K562 (cell line): ENCODE data around the gene LRIF1. TPM values are rescaled to one million over a fixed set of nuclear protein-coding genes. Genes with fewer than 3 reads are reported as not detected.

Experiments
- ATAC-seq: fragments of 200-7000 bp; cut with Tn5 transposase; 3 replicates; pipeline ENCODE4 v1.9.1; 2020; ENCODE audit warnings: moderate library complexity
- BruUV-seq: library from RNA; stranded (reverse); fragments of 400-500 nt; replicated peaks from 2 replicates; lab custom pipeline; 2021; lab: Mats Ljungman, UMichigan
- CTCF ChIA-PET: fragments of 300-600 bp; formaldehyde crosslinking; extraction: SDS; loops from one replicate; lab custom pipeline; 2021; ENCODE audit warnings: low intra/inter-chr PET ratio; lab: Yijun Ruan, JAX
- POLR2A ChIA-PET: fragments of 300-600, 350-650 bp; sonication (Branson Sonifier 250); formaldehyde crosslinking; extraction: SDS; loops from one replicate; lab custom pipeline; 2021; ENCODE audit warnings: antibody characterized with exemption, inconsistent platforms; lab: Yijun Ruan, JAX
- DNase-seq, 4 experiments: peaks; one replicate each; pipeline versions ENCODE4 v3.0.0 to v3.0.0-alpha.2; 2011 to 2018; ENCODE audit warnings: low spot score in 3 of 4, mixed read lengths in 3 of 4; ENCODE audit errors: extremely low read depth in 1 of 4
- FAIRE-seq: peaks from 2 replicates; lab custom pipeline; 2011; peaks lifted over from hg19 to GRCh38; lab: Jason Lieb, UNC
- H2AFZ ChIP-seq: 2 replicates; pipeline ENCODE4 v1.6.0; 2011; ENCODE audit warnings: low read depth, low read length, control low read depth, inconsistent platforms
- H3K27ac ChIP-seq: fragments of 200-600 bp; 3 replicates; pipeline ENCODE4 v1.8.0; 2011; ENCODE audit warnings: low read depth, mild to moderate bottlenecking, control low read depth, inconsistent platforms, low read length, moderate library complexity, mixed read lengths; ENCODE audit errors: extremely low read depth
- H3K27me3 ChIP-seq, 2 experiments: fragments of 300-600 bp in 1 of 2; 2 replicates in 1 of 2; 3 replicates in 1 of 2; pipeline versions ENCODE4 v1.6.0 to v1.8.0; 2011; ENCODE audit warnings: inconsistent platforms in 2 of 2, low read length in 2 of 2, mild to moderate bottlenecking in 1 of 2, mixed read lengths in 1 of 2, moderate library complexity in 1 of 2; ENCODE audit not compliant: control insufficient read depth in 2 of 2, insufficient read depth in 2 of 2
- H3K36me3 ChIP-seq: fragments of 300-600 bp; 3 replicates; pipeline ENCODE4 v1.8.0; 2011; ENCODE audit warnings: mild to moderate bottlenecking, low read length, inconsistent platforms; ENCODE audit not compliant: control insufficient read depth, insufficient read depth
- H3K4me1 ChIP-seq, 2 experiments: fragments of 200-600 bp in 1 of 2; replicated peaks in 1 of 2; 2 replicates in 1 of 2; 3 replicates in 1 of 2; pipeline versions ENCODE4 v1.5.1 to v1.8.0; 2011; ENCODE audit warnings: inconsistent platforms in 2 of 2, low read length in 2 of 2, mild to moderate bottlenecking in 1 of 2, mixed read lengths in 1 of 2, moderate library complexity in 1 of 2; ENCODE audit not compliant: control insufficient read depth in 2 of 2, insufficient read depth in 2 of 2
- H3K4me2 ChIP-seq: 2 replicates; pipeline ENCODE4 v1.6.1; 2011; ENCODE audit warnings: low read length, control low read depth, inconsistent platforms, mixed read lengths; ENCODE audit not compliant: insufficient read depth
- H3K4me3 ChIP-seq: fragments of 200-600 bp; sonication (generic), shearing (Covaris generic); 2 replicates; pipeline ENCODE4 v1.5.1; 2016; ENCODE audit warnings: control low read depth, inconsistent platforms
- H3K79me2 ChIP-seq: fragments of 200-600 bp; 3 replicates; pipeline ENCODE4 v1.8.0; 2011; ENCODE audit warnings: low read length, inconsistent platforms; ENCODE audit not compliant: control insufficient read depth, insufficient read depth
- H3K9ac ChIP-seq, 2 experiments: 2 replicates each; pipeline versions ENCODE4 v1.6.0 to v1.6.1; 2011; ENCODE audit warnings: low read depth in 2 of 2, low read length in 2 of 2, control low read depth in 1 of 2, inconsistent platforms in 1 of 2, mild to moderate bottlenecking in 1 of 2, mixed read lengths in 1 of 2; ENCODE audit not compliant: insufficient read depth in 1 of 2
- H3K9me1 ChIP-seq: one replicate; pipeline ENCODE4 v1.6.0; 2011; ENCODE audit warnings: inconsistent platforms, mild to moderate bottlenecking, low read length, moderate library complexity; ENCODE audit not compliant: control insufficient read depth, insufficient read depth
- H3K9me3 ChIP-seq: replicated peaks from 2 replicates; pipeline ENCODE4 v1.5.1; 2011; ENCODE audit warnings: low read depth, low read length, inconsistent platforms; ENCODE audit not compliant: control insufficient read depth, insufficient read depth
- H4K20me1 ChIP-seq: replicated peaks from 2 replicates; pipeline ENCODE4 v1.6.1; 2011; ENCODE audit warnings: low read length, inconsistent platforms, mixed read lengths; ENCODE audit not compliant: control insufficient read depth, insufficient read depth
- ATF3 ChIP-seq, 2 experiments: fragments of 450-650 bp in 1 of 2; sonication (generic) in 1 of 2; formaldehyde crosslinking in 1 of 2; IDR thresholded peaks in 1 of 2; conservative IDR thresholded peaks in 1 of 2; 2 replicates each; pipeline versions ENCODE4 v1.6.1 to v1.8.1; 2016 to 2023; ENCODE audit warnings: mild to moderate bottlenecking in 2 of 2, moderate library complexity in 2 of 2, inconsistent platforms in 1 of 2, missing genetic modification reagents in 1 of 2
- BCLAF1 ChIP-seq, 2 experiments: fragments of 450-650 bp in 1 of 2; IDR thresholded peaks; 2 replicates each; pipeline ENCODE4 v1.6.1; 2011 to 2017; ENCODE audit warnings: low read depth in 2 of 2, antibody characterized with exemption in 1 of 2, borderline replicate concordance in 1 of 2, low read length in 1 of 2, mild to moderate bottlenecking in 1 of 2, mixed read lengths in 1 of 2; ENCODE audit not compliant: control insufficient read depth in 1 of 2
- CBX3 ChIP-seq, 2 experiments: IDR thresholded peaks; 1 replicate in 1 of 2; 2 replicates in 1 of 2; pipeline ENCODE4 v1.6.1; 2012; ENCODE audit warnings: inconsistent platforms in 2 of 2, low read length in 2 of 2, borderline replicate concordance in 1 of 2, control low read depth in 1 of 2
- CREM ChIP-seq: IDR thresholded peaks from 2 replicates; pipeline ENCODE4 v1.6.1; 2014; ENCODE audit warnings: antibody characterized with exemption, low read depth
- FOSL1 ChIP-seq: fragments of 200-800 bp; sonication (Bioruptor generic); conservative IDR thresholded peaks from 2 replicates; pipeline ENCODE4 v1.6.1; 2016; ENCODE audit warnings: missing genetic modification characterization, missing compliant biosample characterization
- GATAD2A ChIP-seq: fragments of 450-650 bp; IDR thresholded peaks from 2 replicates; pipeline ENCODE4 v1.6.1; 2017
- ILK ChIP-seq: fragments of 450-650 bp; IDR thresholded peaks from 2 replicates; pipeline ENCODE4 v1.6.1; 2016; ENCODE audit warnings: missing genetic modification characterization, low read depth, mild to moderate bottlenecking, missing compliant biosample characterization, moderate library complexity, borderline replicate concordance
- MAZ ChIP-seq, 2 experiments: fragments of 450-650 bp in 1 of 2; sonication (generic) in 1 of 2; formaldehyde crosslinking; IDR thresholded peaks in 1 of 2; conservative IDR thresholded peaks in 1 of 2; 2 replicates each; pipeline versions ENCODE4 v1.4.0 to v1.5.0; 2020; ENCODE audit warnings: mild to moderate bottlenecking in 1 of 2, missing genetic modification reagents in 1 of 2
- MBD2 ChIP-seq: sonication (generic); IDR thresholded peaks from 2 replicates; pipeline ENCODE4 v1.6.1; 2016; ENCODE audit warnings: low read depth, borderline replicate concordance
- PPARD ChIP-seq: fragments of 250-450 bp; sonication (Bioruptor Pico); IDR thresholded peaks from 2 replicates; pipeline ENCODE4 v1.8.0; 2022; ENCODE audit warnings: inconsistent platforms, mild to moderate bottlenecking, moderate library complexity
- PTTG1 ChIP-seq: fragments of 450-650 bp; IDR thresholded peaks from 2 replicates; pipeline ENCODE4 v1.6.1; 2016; ENCODE audit warnings: low read depth, mild to moderate bottlenecking, missing genetic modification characterization, missing compliant biosample characterization
- SIN3A ChIP-seq, 2 experiments: fragments of 150-350 bp in 1 of 2; IDR thresholded peaks; 2 replicates each; pipeline ENCODE4 v1.6.1; 2011 to 2016; ENCODE audit warnings: borderline replicate concordance in 2 of 2, low read depth in 2 of 2, low read length in 2 of 2, mild to moderate bottlenecking in 2 of 2, moderate library complexity in 2 of 2; ENCODE audit not compliant: control insufficient read depth in 1 of 2
- TAF7 ChIP-seq: fragments of 450-650 bp; IDR thresholded peaks from 2 replicates; pipeline ENCODE4 v1.6.1; 2016; ENCODE audit warnings: missing genetic modification characterization, missing compliant biosample characterization
- ZNF586 ChIP-seq: fragments of 450-650 bp; formaldehyde crosslinking; conservative IDR thresholded peaks from 2 replicates; pipeline ENCODE4 v1.4.0; 2020; ENCODE audit warnings: mild to moderate bottlenecking, moderate library complexity
- WGBS: fragments of 100-300 bp; shearing (Covaris generic); methylation state at CpG from one replicate; pipeline ENCODE4 v1.1.6; 2016; ENCODE audit warnings: low coverage, mixed read lengths; ENCODE audit not compliant: insufficient coverage; ENCODE audit errors: missing lambda C conversion rate; 5-methylcytosine and 5-hydroxymethylcytosine counted together
- in situ Hi-C: fragments of 300-500 bp; cut with MboI; formaldehyde crosslinking; loops from 4 replicates; pipeline ENCODE4 v1.15.0; 2018; ENCODE audit warnings: inconsistent platforms, mixed read lengths
- intact Hi-C: fragments of 100-400 bp; cut with micrococcal nuclease; formaldehyde crosslinking; loops from 2 replicates; pipeline ENCODE4 v1.14.2; 2022
- polyA plus RNA-seq, 8 experiments: library from polyadenylated mRNA; depleted of rRNA in 4 of 8; stranded (reverse) in 5 of 8; unstranded in 3 of 8; fragments of >200 nt; fragmentation: Nextera tagmentation in 2 of 8; fragmentation: Illumina TruSeq in 1 of 8; extraction: Ambion mirVana in 2 of 8; extraction: Trizol in 1 of 8; gene quantifications; 2 replicates each; pipeline versions ENCODE4 v1.2.1 to v1.2.3, GENCODE V29; 2011 to 2014; ENCODE audit warnings: inconsistent platforms in 1 of 8, missing spikeins in 1 of 8
- total RNA-seq, 7 experiments: library from RNA; depleted of rRNA in 6 of 7; stranded (reverse); fragments of >200 nt in 6 of 7; fragmentation: Illumina TruSeq in 2 of 7; extraction: Trizol in 2 of 7; gene quantifications; 2 replicates each; pipeline versions ENCODE4 v1.2.1 to v1.2.3, GENCODE V29; 2011 to 2021; ENCODE audit warnings: low replicate concordance in 1 of 7

LRIF1 gene
- total and polyA plus RNA-seq, 9 of the 15 experiments (the other 6 are each of a cell fraction or from before 2014, with no cell fraction given), result 35.6 to 88.8 (median 74.1) TPM

GRCh38 chr1:110982320-110982719 lies 18.6 kb upstream of the LRIF1 start:
- DNase-seq (no peak), FAIRE-seq (no peak), ATAC-seq (no peak)
- peaks cover 0 to 11% of the 10 kb centered on the region in 2 experiments; a peak in 2 of 5 replicates for H3K27me3 ChIP-seq
- no peak overlapping the region for H3K4me2 ChIP-seq
- no peak overlapping the region for H2AFZ ChIP-seq
- no peaks in the 10 kb centered on the region for H3K9me1 ChIP-seq
- H3K4me3 ChIP-seq, result no peak overlapping the region
- in situ Hi-C loops (no loop called here), intact Hi-C loops (no loop called here)
- H3K36me3 ChIP-seq, result no peaks in the 10 kb centered on the region
- H3K9me3 ChIP-seq, result no peaks in the 10 kb centered on the region
- BruUV-seq, result no TSS peak
- H3K79me2 ChIP-seq, result no peaks in the 10 kb centered on the region
- H3K27ac ChIP-seq, result no peak overlapping the region
- H3K4me1 ChIP-seq, result no peaks in the 10 kb centered on the region
- POLR2A ChIA-PET, result interaction anchor here (1.0 to 1.1 kb wide), 2 partner anchors 16 to 18 kb away, joined by 3 to 5 read pairs; partner anchors contain the start of gene LRIF1
- no peaks in the 10 kb centered on the region for H4K20me1 ChIP-seq
- TF ChIP-seq ATF3 (IDR thresholded peaks at IDR 0.05) (no peak), ATF3 (CRISPR knock-in tag; conservative IDR thresholded peaks at IDR 0.05) (no peak), GATAD2A (no peak), ILK (tag) (no peak), BCLAF1 (IDR thresholded peaks at IDR 0.05; ENCODE audit: borderline replicate concordance in 1 of 2, control insufficient read depth in 1 of 2, low read depth in 2 of 2, low read length in 1 of 2) (no peak), FOSL1 (no peak), PTTG1 (no peak), CREM (no peak), SIN3A (IDR thresholded peaks at IDR 0.05; ENCODE audit: borderline replicate concordance in 2 of 2, control insufficient read depth in 1 of 2, low read depth in 2 of 2, low read length in 2 of 2) (no peak), MAZ (CRISPR knock-in tag; conservative IDR thresholded peaks at IDR 0.05 in 1 of 2, IDR thresholded peaks at IDR 0.05 in 1 of 2) (no peak), PPARD (CRISPR knock-in tag) (no peak), MBD2 (no peak), TAF7 (tag) (no peak), ZNF586 (no peak), CBX3 (IDR thresholded peaks at IDR 0.05; ENCODE audit: borderline replicate concordance in 1 of 2, low read length in 2 of 2) (no peak)
- WGBS, result 0% methylated on average over 3 of the region's 3 CpGs
- CTCF ChIA-PET, result no interaction called here
- no peak overlapping the region for H3K9ac ChIP-seq
